SU-DHL-6 (cell line): ENCODE data around the gene DRGX.

ENCODE experiments used
- H2AFZ ChIP-seq: fragments of 200-600 bp; sonication (generic); 2 replicates; pipeline ENCODE4 v1.6.1; 2014; ENCODE audit warnings: low read depth, mild to moderate bottlenecking, moderate library complexity, mixed read lengths, antibody characterized with exemption, low read length; ENCODE audit not compliant: severe bottlenecking
- H3F3A ChIP-seq: fragments of 200-600 bp; shearing (Covaris generic); 2 replicates; pipeline ENCODE4 v1.6.0; 2016; ENCODE audit warnings: antibody characterized with exemption, mild to moderate bottlenecking; ENCODE audit not compliant: insufficient read depth
- H3K27ac ChIP-seq: fragments of 200-600 bp; sonication (generic); 2 replicates; pipeline ENCODE4 v1.5.1; 2016; ENCODE audit warnings: low read depth, mild to moderate bottlenecking, low read length, moderate library complexity, mixed read lengths
- H3K27me3 ChIP-seq: fragments of 200-600 bp; sonication (generic), shearing (Covaris generic); 2 replicates; pipeline ENCODE4 v1.6.0; 2014; ENCODE audit warnings: mild to moderate bottlenecking, low read length
- H3K36me3 ChIP-seq: fragments of 200-600 bp; sonication (generic); 2 replicates; pipeline ENCODE4 v1.6.1; 2014; ENCODE audit warnings: mild to moderate bottlenecking, low read length, mixed read lengths
- H3K4me2 ChIP-seq: fragments of 300-600, 200-600 bp; shearing (Covaris generic), sonication (generic); 2 replicates; pipeline ENCODE4 v1.6.0; 2014; ENCODE audit warnings: low read length, low read depth, mild to moderate bottlenecking; ENCODE audit not compliant: poor library complexity, severe bottlenecking
- H3K4me3 ChIP-seq: fragments of 200-600 bp; sonication (generic); 2 replicates; pipeline ENCODE4 v1.5.1; 2014; ENCODE audit warnings: antibody characterized with exemption, low read length, mild to moderate bottlenecking, mixed read lengths; ENCODE audit not compliant: insufficient read depth, poor library complexity, severe bottlenecking
- H3K79me2 ChIP-seq: fragments of 200-600 bp; sonication (generic); 2 replicates; pipeline ENCODE4 v1.6.1; 2014; ENCODE audit warnings: mild to moderate bottlenecking, low read length, moderate library complexity; ENCODE audit not compliant: insufficient read depth
- H3K9ac ChIP-seq: fragments of 200-600 bp; sonication (generic); 2 replicates; pipeline ENCODE4 v1.7.0; 2014; ENCODE audit warnings: mild to moderate bottlenecking, low read length
- H3K9me2 ChIP-seq: fragments of 200-600 bp; sonication (generic); replicated peaks from 2 replicates; pipeline ENCODE4 v1.6.1; 2014; ENCODE audit warnings: low read length; ENCODE audit not compliant: insufficient read depth
- H3K9me3 ChIP-seq: fragments of 200-600 bp; sonication (generic); 2 replicates; pipeline ENCODE4 v1.6.1; 2014; ENCODE audit warnings: low read length, mixed read lengths; ENCODE audit not compliant: insufficient read depth
- H4K20me1 ChIP-seq: fragments of 200-600 bp; sonication (generic); 2 replicates; pipeline ENCODE4 v1.6.1; 2014; ENCODE audit warnings: low read depth, mild to moderate bottlenecking, antibody characterized with exemption, low read length, moderate library complexity, mixed read lengths
- EZH2phosphoT487 ChIP-seq: fragments of 200-600 bp; sonication (generic), shearing (Covaris generic); conservative IDR thresholded peaks from 2 replicates; pipeline ENCODE4 v1.6.1; 2018; ENCODE audit warnings: mild to moderate bottlenecking, antibody characterized with exemption, low read length, moderate library complexity, mixed read lengths
- TF ChIP-seq, protein P1 (sequence below): fragments of 200-600 bp; sonication (generic); IDR thresholded peaks from one replicate; pipeline ENCODE4 v1.5.1; 2017; ENCODE audit warnings: antibody characterized with exemption, mild to moderate bottlenecking, low read length, moderate library complexity; ENCODE audit not compliant: insufficient read depth, poor library complexity, severe bottlenecking

Gene DRGX

DNA sequence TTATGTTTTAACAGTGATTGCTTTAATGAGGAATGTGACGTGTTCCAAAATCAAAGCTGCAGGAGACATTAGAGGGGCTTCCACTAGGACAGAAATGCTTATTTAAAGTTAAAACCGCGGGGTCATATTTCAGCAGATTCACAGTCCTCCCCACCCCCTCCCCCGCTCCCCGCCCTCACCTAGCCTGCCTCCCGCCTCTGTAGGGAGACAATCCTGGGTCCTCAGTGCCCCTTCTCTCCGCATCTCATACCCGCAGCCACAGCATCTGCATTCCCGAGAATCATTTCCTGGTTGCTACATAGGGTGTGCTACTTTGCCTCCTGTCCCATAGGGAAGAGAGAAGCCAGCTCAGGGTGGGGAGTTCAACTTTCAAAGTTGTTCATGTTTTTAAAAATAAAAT lies 3.1 kb upstream of the DRGX start:
- Histone ChIP-seq H3K27ac (no peak overlapping the region), H3K79me2 (no peaks in the 10 kb centered on the region), H3K4me2 (no peak overlapping the region), H2AFZ (no peak overlapping the region), H3K27me3 (no peaks in the 10 kb centered on the region), H3K9me3 (no peaks in the 10 kb centered on the region), H3K36me3 (no peaks in the 10 kb centered on the region), H3F3A (no peaks in the 10 kb centered on the region), H4K20me1 (no peaks in the 10 kb centered on the region), H3K9ac (no peak overlapping the region), H3K9me2 (no peaks in the 10 kb centered on the region), H3K4me3 (no peak overlapping the region)
- no peak for TF ChIP-seq EZH2phosphoT487
- TF ChIP-seq, protein P1, sequence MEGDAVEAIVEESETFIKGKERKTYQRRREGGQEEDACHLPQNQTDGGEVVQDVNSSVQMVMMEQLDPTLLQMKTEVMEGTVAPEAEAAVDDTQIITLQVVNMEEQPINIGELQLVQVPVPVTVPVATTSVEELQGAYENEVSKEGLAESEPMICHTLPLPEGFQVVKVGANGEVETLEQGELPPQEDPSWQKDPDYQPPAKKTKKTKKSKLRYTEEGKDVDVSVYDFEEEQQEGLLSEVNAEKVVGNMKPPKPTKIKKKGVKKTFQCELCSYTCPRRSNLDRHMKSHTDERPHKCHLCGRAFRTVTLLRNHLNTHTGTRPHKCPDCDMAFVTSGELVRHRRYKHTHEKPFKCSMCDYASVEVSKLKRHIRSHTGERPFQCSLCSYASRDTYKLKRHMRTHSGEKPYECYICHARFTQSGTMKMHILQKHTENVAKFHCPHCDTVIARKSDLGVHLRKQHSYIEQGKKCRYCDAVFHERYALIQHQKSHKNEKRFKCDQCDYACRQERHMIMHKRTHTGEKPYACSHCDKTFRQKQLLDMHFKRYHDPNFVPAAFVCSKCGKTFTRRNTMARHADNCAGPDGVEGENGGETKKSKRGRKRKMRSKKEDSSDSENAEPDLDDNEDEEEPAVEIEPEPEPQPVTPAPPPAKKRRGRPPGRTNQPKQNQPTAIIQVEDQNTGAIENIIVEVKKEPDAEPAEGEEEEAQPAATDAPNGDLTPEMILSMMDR, result no peak

DNA sequence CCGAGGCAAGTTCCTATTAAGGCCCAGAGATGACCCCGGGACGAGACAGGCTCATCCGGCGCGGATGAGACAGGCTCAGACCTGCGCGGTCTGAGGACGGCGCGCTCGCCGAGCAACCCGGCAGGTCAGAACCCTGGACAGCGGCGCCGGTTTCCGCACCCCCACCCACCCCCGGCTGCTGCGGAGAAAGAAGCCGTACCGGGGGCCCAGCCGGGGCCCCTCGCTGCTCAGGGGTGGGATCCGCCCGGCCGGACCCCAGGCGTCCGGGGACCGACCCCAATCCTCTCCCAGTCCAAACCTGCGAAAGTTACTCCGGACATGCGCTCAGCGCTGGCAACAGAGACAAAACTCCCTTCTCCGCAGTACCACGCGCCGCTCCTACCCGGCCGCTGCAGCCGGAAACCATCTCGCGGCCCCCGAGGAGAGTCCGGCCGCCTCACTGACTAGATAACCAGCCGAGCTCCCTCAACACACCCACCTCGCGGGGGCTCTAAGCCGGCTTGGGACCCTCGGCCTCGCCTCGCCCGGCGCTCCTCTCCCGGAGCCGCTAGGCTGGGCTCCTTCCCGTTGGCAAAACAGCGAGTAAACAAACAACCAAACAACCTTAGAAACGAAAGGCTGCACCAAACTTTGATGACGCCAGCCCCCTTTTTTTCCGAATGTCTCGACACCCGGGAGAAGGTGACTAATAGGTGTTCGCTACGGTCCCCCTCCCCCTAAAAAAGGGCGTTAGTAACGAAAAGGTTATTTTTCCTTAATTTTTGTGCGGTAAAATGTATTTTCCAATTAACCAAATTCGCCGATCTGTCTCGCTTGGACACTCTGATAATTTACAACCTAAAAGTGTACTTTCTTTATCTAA lies 2.3 kb upstream of the DRGX start:
- Histone ChIP-seq H3K79me2 (no peaks in the 10 kb centered on the region), H3K27me3 (no peaks in the 10 kb centered on the region), H3K27ac (no peak overlapping the region), H3K9me3 (no peaks in the 10 kb centered on the region), H3K9ac (no peak overlapping the region), H3K9me2 (no peaks in the 10 kb centered on the region), H4K20me1 (no peaks in the 10 kb centered on the region), H3K36me3 (no peaks in the 10 kb centered on the region), H3K4me3 (no peak overlapping the region), H2AFZ (no peak overlapping the region), H3F3A (no peaks in the 10 kb centered on the region), H3K4me2 (no peak overlapping the region)
- TF ChIP-seq EZH2phosphoT487, result no peak
- TF ChIP-seq, protein P1, result no peak

DNA sequence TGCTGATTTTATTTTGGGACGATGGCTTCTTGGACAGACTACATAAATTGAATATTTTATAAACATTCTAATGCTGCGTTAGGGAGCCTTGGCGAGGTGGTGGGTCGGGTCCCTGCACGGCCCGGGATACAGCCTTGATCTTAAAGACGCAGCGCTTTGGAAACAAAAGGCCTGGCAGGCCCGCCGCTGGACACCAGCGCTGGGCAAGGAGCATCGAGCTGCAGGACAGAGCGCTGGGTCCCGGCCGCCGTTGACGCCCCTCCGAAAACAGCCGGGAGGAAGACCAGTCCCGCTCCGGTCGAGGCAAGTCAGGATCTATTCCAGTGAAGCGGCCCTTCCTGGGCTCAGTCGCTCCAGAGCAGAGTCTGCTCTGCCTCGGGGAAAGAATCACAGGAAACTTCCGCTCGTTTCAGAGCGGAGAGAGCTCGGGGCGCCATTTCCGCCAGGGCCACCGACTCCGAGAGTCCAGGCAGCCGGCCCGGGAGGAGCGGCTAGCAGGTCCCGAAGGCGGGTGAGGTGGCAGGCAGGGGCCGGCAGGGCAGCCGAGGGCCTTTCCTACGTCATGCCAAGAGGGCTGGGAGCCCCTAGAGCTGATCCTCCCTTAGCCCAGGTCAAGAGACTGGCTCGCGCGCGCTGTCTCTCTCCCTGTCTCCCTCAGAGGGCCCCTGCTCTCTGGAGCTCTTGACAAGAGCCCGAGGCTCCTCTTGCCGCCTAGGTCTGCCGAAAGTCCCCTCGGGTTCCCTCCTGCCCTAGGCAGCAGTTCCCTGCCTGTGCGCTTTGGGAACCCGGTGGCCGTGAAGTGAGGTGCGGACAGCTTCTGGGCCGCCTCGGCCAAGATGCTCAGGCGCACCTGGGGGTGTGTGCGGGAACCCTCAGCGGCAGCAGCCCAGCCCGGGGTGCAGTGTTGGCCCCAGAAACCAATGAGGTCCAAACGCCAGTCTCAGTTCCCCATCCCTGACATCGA lies 1.4 kb upstream of the DRGX start:
- no peaks in the 10 kb centered on the region for H3K79me2 ChIP-seq
- no peaks in the 10 kb centered on the region for H3F3A ChIP-seq
- no peak overlapping the region for H3K4me2 ChIP-seq
- H3K27ac ChIP-seq, result no peak overlapping the region
- no peaks in the 10 kb centered on the region for H3K9me2 ChIP-seq
- H3K4me3 ChIP-seq, result no peak overlapping the region
- no peaks in the 10 kb centered on the region for H3K9me3 ChIP-seq
- no peaks in the 10 kb centered on the region for H4K20me1 ChIP-seq
- H3K27me3 ChIP-seq, result no peaks in the 10 kb centered on the region
- no peak overlapping the region for H2AFZ ChIP-seq
- no peak overlapping the region for H3K9ac ChIP-seq
- no peaks in the 10 kb centered on the region for H3K36me3 ChIP-seq
- no peak for TF ChIP-seq EZH2phosphoT487
